ENCODE results near the gene ABLIM1. TPM values are rescaled to one million over a fixed set of nuclear protein-coding genes. Genes with fewer than 3 reads are reported as not detected.

The ABLIM1 gene
- total RNA-seq, 6 experiments from 2014 or later: 38.8 to 76.5 (median 50.6) TPM

GRCh38 chr10:114453576-114453975, 204.5 kb downstream of the ABLIM1 start:
- TF ChIP-seq POLR2A (IDR thresholded peaks at IDR 0.05) (no peak), CTCF (IDR thresholded peaks at IDR 0.05) (no peak)
- Histone ChIP-seq H3K4me3 (no peak overlapping the region), H3K9me3 (no peaks in the 10 kb centered on the region), H3K27me3 (no peaks in the 10 kb centered on the region), H3K4me1 (peaks cover 0 to 4% (median 0%) of the 10 kb centered on the region in 4 donors), H3K27ac (no peak overlapping the region), H3K36me3 (peaks cover 0 to 3% (median 0%) of the 10 kb centered on the region in 4 donors)
- DNase-seq (no peak), ATAC-seq (no peak)
- 97% methylated on average over 5 of the region's 9 CpGs for WGBS (ENCODE audit: insufficient coverage, low coverage, low lambda C conversion rate, missing lambda C conversion rate)
- intact Hi-C loops (cut with DNase I): no loop called here

- WGBS (ENCODE audit: insufficient coverage, low coverage, low lambda C conversion rate, missing lambda C conversion rate): 63% methylated on average over 2 of the region's 2 CpGs
- Histone ChIP-seq H3K36me3 (peaks cover 0 to 11% (median 0%) of the 10 kb centered on the region in 4 donors), H3K27me3 (no peaks in the 10 kb centered on the region), H3K4me1 (peaks cover 0 to 4% (median 0%) of the 10 kb centered on the region in 4 donors), H3K9me3 (no peaks in the 10 kb centered on the region), H3K27ac (no peak overlapping the region), H3K4me3 (no peak overlapping the region)
- peak in 1 of 4 donors; percentile 57 for ATAC-seq
- TF ChIP-seq CTCF (IDR thresholded peaks at IDR 0.05): no peak
- no peak for TF ChIP-seq POLR2A (IDR thresholded peaks at IDR 0.05)
- no peak for DNase-seq
- intact Hi-C loops (cut with DNase I): no loop called here
Measured at GRCh38 chr10:114448897-114449296, 209.2 kb downstream of the ABLIM1 start.

GRCh38 chr10:114445332-114445731, 212.7 kb downstream of the ABLIM1 start:
- H3K27ac ChIP-seq: no peak overlapping the region
- TF ChIP-seq POLR2A (IDR thresholded peaks at IDR 0.05) (no peak), CTCF (IDR thresholded peaks at IDR 0.05) (no peak)
- H3K27me3 ChIP-seq: no peaks in the 10 kb centered on the region
- H3K4me3 ChIP-seq: no peak overlapping the region
- intact Hi-C loops (cut with DNase I): no loop called here
- DNase-seq: no peak
- peaks cover 0 to 34% (median 8%) of the 10 kb centered on the region in 4 donors for H3K36me3 ChIP-seq
- peaks cover 0 to 4% (median 0%) of the 10 kb centered on the region in 4 donors for H3K4me1 ChIP-seq
- ATAC-seq: no peak
- WGBS (ENCODE audit: insufficient coverage, low coverage, low lambda C conversion rate, missing lambda C conversion rate): 71% methylated on average over 5 of the region's 6 CpGs
- no peaks in the 10 kb centered on the region for H3K9me3 ChIP-seq

- ATAC-seq: peak in 1 of 4 donors; percentile 35
- intact Hi-C loops (cut with DNase I): no loop called here
- DNase-seq: no peak
- H3K36me3 ChIP-seq: peaks cover 0 to 39% (median 11%) of the 10 kb centered on the region in 4 donors
- no peaks in the 10 kb centered on the region for H3K27me3 ChIP-seq
- no peaks in the 10 kb centered on the region for H3K9me3 ChIP-seq
- H3K4me1 ChIP-seq: peaks cover 0 to 4% (median 0%) of the 10 kb centered on the region in 4 donors
- no peak overlapping the region for H3K27ac ChIP-seq
- H3K4me3 ChIP-seq: no peak overlapping the region
- TF ChIP-seq CTCF (IDR thresholded peaks at IDR 0.05): no peak
- TF ChIP-seq POLR2A (IDR thresholded peaks at IDR 0.05): no peak
Measured at GRCh38 chr10:114444819-114445218, 213.3 kb downstream of the ABLIM1 start.
